Loucy (cell line): ENCODE results near the gene RASGRP3.

Source experiments
- H2AFZ ChIP-seq: fragments of 200-600 bp; sonication (generic); 2 replicates; pipeline ENCODE4 v1.6.0; 2016; ENCODE audit warnings: antibody characterized with exemption, mild to moderate bottlenecking, low read length, moderate library complexity
- H3F3A ChIP-seq: fragments of 200-600 bp; 2 replicates; pipeline ENCODE4 v1.6.0; 2016; ENCODE audit warnings: antibody characterized with exemption, low read depth, mild to moderate bottlenecking
- H3K27me3 ChIP-seq: fragments of 200-600 bp; sonication (generic); 2 replicates; pipeline ENCODE4 v1.6.1; 2014; ENCODE audit warnings: low read length, mild to moderate bottlenecking; ENCODE audit not compliant: insufficient read depth, poor library complexity, severe bottlenecking
- H3K36me3 ChIP-seq: fragments of 200-600 bp; sonication (generic); 2 replicates; pipeline ENCODE4 v1.6.1; 2016; ENCODE audit warnings: low read length; ENCODE audit not compliant: insufficient read depth
- H3K4me1 ChIP-seq: fragments of 200-600 bp; sonication (generic); 2 replicates; pipeline ENCODE4 v1.5.1; 2014; ENCODE audit warnings: low read length, mild to moderate bottlenecking; ENCODE audit not compliant: insufficient read depth, poor library complexity, severe bottlenecking
- H3K4me2 ChIP-seq: fragments of 200-600 bp; sonication (generic); 2 replicates; pipeline ENCODE4 v1.6.0; 2014; ENCODE audit warnings: antibody characterized with exemption, low read length, low read depth, mild to moderate bottlenecking; ENCODE audit not compliant: poor library complexity, severe bottlenecking
- H3K4me3 ChIP-seq: fragments of 200-600 bp; sonication (generic); 2 replicates; pipeline ENCODE4 v1.5.1; 2014; ENCODE audit warnings: low read length, mild to moderate bottlenecking, mixed read lengths; ENCODE audit not compliant: poor library complexity, severe bottlenecking
- H3K79me2 ChIP-seq: fragments of 200-600 bp; sonication (generic); 2 replicates; pipeline ENCODE4 v1.6.1; 2014; ENCODE audit warnings: low read length; ENCODE audit not compliant: insufficient read depth
- H3K9ac ChIP-seq: fragments of 200-600 bp; sonication (generic); 2 replicates; pipeline ENCODE4 v1.6.0; 2014; ENCODE audit warnings: mild to moderate bottlenecking, low read depth, low read length, moderate library complexity; ENCODE audit not compliant: poor library complexity, severe bottlenecking
- H3K9me2 ChIP-seq: fragments of 200-600 bp; sonication (generic); replicated peaks from 2 replicates; pipeline ENCODE4 v1.6.1; 2016; ENCODE audit warnings: low read depth, low read length, mixed read lengths
- H3K9me3 ChIP-seq: fragments of 200-600 bp; sonication (generic); 2 replicates; pipeline ENCODE4 v1.6.1; 2014; ENCODE audit warnings: mild to moderate bottlenecking, antibody characterized with exemption, low read length, low read depth; ENCODE audit not compliant: insufficient read depth
- H4K20me1 ChIP-seq: fragments of 200-600 bp; sonication (generic); 2 replicates; pipeline ENCODE4 v1.6.0; 2014; ENCODE audit warnings: antibody characterized with exemption, low read length, mild to moderate bottlenecking; ENCODE audit not compliant: insufficient read depth, poor library complexity, severe bottlenecking
- CTCF ChIP-seq: fragments of 200-600 bp; sonication (generic); conservative IDR thresholded peaks from 2 replicates; pipeline ENCODE4 v1.5.1; 2014; ENCODE audit warnings: mild to moderate bottlenecking, antibody characterized with exemption, low read length
- EZH2phosphoT487 ChIP-seq: fragments of 200-600 bp; IDR thresholded peaks from 2 replicates; pipeline ENCODE4 v1.6.1; 2018; ENCODE audit warnings: antibody characterized with exemption, mild to moderate bottlenecking, moderate library complexity, borderline replicate concordance

The RASGRP3 gene

GRCh38 chr2:33492399-33493134, 16.1 kb downstream of the RASGRP3 start:
- Histone ChIP-seq H3F3A (peaks cover 4% of the 10 kb centered on the region), H3K9me2 (no peaks in the 10 kb centered on the region), H2AFZ (no peak overlapping the region), H3K27me3 (no peaks in the 10 kb centered on the region), H3K9ac (no peak overlapping the region), H3K36me3 (no peaks in the 10 kb centered on the region), H3K4me2 (no peak overlapping the region), H3K79me2 (no peaks in the 10 kb centered on the region), H3K4me3 (no peak overlapping the region), H3K4me1 (peaks cover 53% of the 10 kb centered on the region), H4K20me1 (no peaks in the 10 kb centered on the region), H3K9me3 (no peaks in the 10 kb centered on the region)
- TF ChIP-seq EZH2phosphoT487 (no peak), CTCF (no peak)

GRCh38 chr2:33494155-33494779, 17.8 kb downstream of the RASGRP3 start:
- Histone ChIP-seq H4K20me1 (no peaks in the 10 kb centered on the region), H2AFZ (no peak overlapping the region), H3K9me3 (no peaks in the 10 kb centered on the region), H3K27me3 (no peaks in the 10 kb centered on the region), H3K9ac (no peak overlapping the region), H3K4me3 (no peak overlapping the region), H3K4me2 (no peak overlapping the region), H3K79me2 (no peaks in the 10 kb centered on the region), H3K36me3 (no peaks in the 10 kb centered on the region), H3F3A (peaks cover 8% of the 10 kb centered on the region), H3K9me2 (no peaks in the 10 kb centered on the region), H3K4me1 (peaks cover 69% of the 10 kb centered on the region)
- no peak for TF ChIP-seq CTCF
- no peak for TF ChIP-seq EZH2phosphoT487

- TF ChIP-seq EZH2phosphoT487 (no peak), CTCF (no peak)
- Histone ChIP-seq H3F3A (peaks cover 8% of the 10 kb centered on the region), H3K9me3 (no peaks in the 10 kb centered on the region), H3K9ac (no peak overlapping the region), H3K27me3 (no peaks in the 10 kb centered on the region), H3K36me3 (no peaks in the 10 kb centered on the region), H3K9me2 (no peaks in the 10 kb centered on the region), H4K20me1 (no peaks in the 10 kb centered on the region), H2AFZ (no peak overlapping the region), H3K4me2 (no peak overlapping the region), H3K4me1 (peaks cover 69% of the 10 kb centered on the region), H3K79me2 (no peaks in the 10 kb centered on the region), H3K4me3 (no peak overlapping the region)
Measured at GRCh38 chr2:33494877-33495641, 18.6 kb downstream of the RASGRP3 start.
